HepG2 (cell line): Measurements from ENCODE around the gene AGBL3. TPM values are rescaled to one million over a fixed set of nuclear protein-coding genes. Genes with fewer than 3 reads are reported as not detected.
A peak's percentile ranks its signal among the peaks of the same experiment; 100 is the strongest.

Experiments
- ARHGAP35 ChIP-seq: sonication (generic); formaldehyde crosslinking; IDR thresholded peaks from 2 replicates; pipeline ENCODE4 v1.9.0; 2022; ENCODE audit warnings: mild to moderate bottlenecking, inconsistent platforms, moderate library complexity, missing genetic modification reagents, borderline replicate concordance
- CERS6 ChIP-seq: sonication (generic); formaldehyde crosslinking; IDR thresholded peaks from 2 replicates; pipeline ENCODE4 v1.5.0; 2020; ENCODE audit warnings: missing genetic modification reagents
- FOXM1 ChIP-seq: sonication (generic); formaldehyde crosslinking; IDR thresholded peaks from 2 replicates; pipeline ENCODE4 v1.5.0; 2020; ENCODE audit warnings: missing genetic modification reagents
- HOXA9 ChIP-seq: sonication (generic); formaldehyde crosslinking; IDR thresholded peaks from 2 replicates; pipeline ENCODE4 v1.8.1; 2022; ENCODE audit warnings: missing genetic modification reagents, mild to moderate bottlenecking, moderate library complexity, borderline replicate concordance
- IRF9 ChIP-seq: sonication (generic); formaldehyde crosslinking; IDR thresholded peaks from 2 replicates; pipeline ENCODE4 v1.8.0; 2022; ENCODE audit warnings: missing genetic modification reagents, mild to moderate bottlenecking, borderline replicate concordance
- MED8 ChIP-seq: sonication (generic); formaldehyde crosslinking; IDR thresholded peaks from 2 replicates; pipeline ENCODE4 v1.8.1; 2023; ENCODE audit warnings: mild to moderate bottlenecking, missing genetic modification reagents; ENCODE audit not compliant: insufficient replicate concordance
- MXD4 ChIP-seq: IDR thresholded peaks from 2 replicates; pipeline ENCODE4 v1.6.1; 2016; ENCODE audit warnings: mild to moderate bottlenecking, missing biosample characterization, missing genetic modification reagents
- NRL ChIP-seq: sonication (generic); formaldehyde crosslinking; IDR thresholded peaks from 2 replicates; pipeline ENCODE4 v1.5.0; 2020; ENCODE audit warnings: missing genetic modification reagents, mild to moderate bottlenecking, moderate library complexity, borderline replicate concordance
- SCMH1 ChIP-seq: sonication (generic); formaldehyde crosslinking; IDR thresholded peaks from 2 replicates; pipeline ENCODE4 v1.9.0; 2021; ENCODE audit warnings: missing genetic modification reagents, mild to moderate bottlenecking, borderline replicate concordance
- SMAD1 ChIP-seq: sonication (generic); formaldehyde crosslinking; IDR thresholded peaks from 2 replicates; pipeline ENCODE4 v1.4.0; 2020; ENCODE audit warnings: missing genetic modification reagents, low read depth, mild to moderate bottlenecking, borderline replicate concordance
- YEATS2 ChIP-seq: sonication (generic); formaldehyde crosslinking; IDR thresholded peaks from 2 replicates; pipeline ENCODE4 v1.4.0; 2020; ENCODE audit warnings: missing genetic modification reagents, borderline replicate concordance
- ZNF318 ChIP-seq: sonication (generic); formaldehyde crosslinking; IDR thresholded peaks from 2 replicates; pipeline ENCODE4 v1.4.0; 2020; ENCODE audit warnings: mild to moderate bottlenecking, missing genetic modification reagents
- ZNF367 ChIP-seq: sonication (generic); formaldehyde crosslinking; IDR thresholded peaks from 2 replicates; pipeline ENCODE4 v1.4.0; 2020; ENCODE audit warnings: missing genetic modification reagents, borderline replicate concordance
- ZNF577 ChIP-seq: sonication (generic); formaldehyde crosslinking; IDR thresholded peaks from 2 replicates; pipeline ENCODE4 v1.4.0; 2020; ENCODE audit warnings: mild to moderate bottlenecking, low read depth, missing genetic modification reagents, borderline replicate concordance
- ZNF644 ChIP-seq: IDR thresholded peaks from 2 replicates; pipeline ENCODE4 v1.6.1; 2016; ENCODE audit warnings: low read depth
- ZSCAN29 ChIP-seq: sonication (generic); formaldehyde crosslinking; conservative IDR thresholded peaks from 2 replicates; pipeline ENCODE4 v1.4.0; 2020; ENCODE audit warnings: mild to moderate bottlenecking, missing genetic modification reagents
- polyA plus RNA-seq, 8 experiments: library from polyadenylated mRNA; depleted of rRNA in 3 of 8; stranded (reverse) in 7 of 8; unstranded in 1 of 8; fragments of >200 nt; fragmentation: Illumina TruSeq in 4 of 8; extraction: Trizol in 4 of 8; gene quantifications; 2 replicates each; pipeline versions ENCODE4 v1.2.1 to v1.2.3, GENCODE V29; 2011 to 2016; ENCODE audit warnings: low read depth in 4 of 8, missing spikeins in 1 of 8, mixed read lengths in 1 of 8; ENCODE audit not compliant: insufficient read depth in 1 of 8
- total RNA-seq, 5 experiments: library from RNA; depleted of rRNA; stranded (reverse); fragments of >200 nt; fragmentation: Illumina TruSeq; extraction: Trizol; gene quantifications; 2 replicates each; pipeline ENCODE4 v1.2.3, GENCODE V29; 2016; ENCODE audit warnings: low read depth in 1 of 5

AGBL3 gene
- total and polyA plus RNA-seq, 2 of the 13 experiments (the other 11 are each of a cell fraction or from before 2014, with no cell fraction given): 2.2 to 7.2 TPM

- TF ChIP-seq ZNF367 (CRISPR knock-in tag) (0 out of 2 replicates have a peak, but pooled peaks have one; percentile 56), IRF9 (CRISPR knock-in tag) (0 out of 2 replicates have a peak, but pooled peaks have one; percentile 34), ZNF644 (CRISPR knock-in tag) (no peak), SCMH1 (no peak), CERS6 (no peak), ARHGAP35 (CRISPR knock-in tag) (peak; percentile 66; the same call in 1 of the 2 replicates), HOXA9 (CRISPR knock-in tag) (peak; percentile 81), SMAD1 (CRISPR knock-in tag) (peak; percentile 90; the same call in 1 of the 2 replicates), MXD4 (CRISPR knock-in tag) (peak; percentile 55), ZSCAN29 (CRISPR knock-in tag) (peak; percentile 92), ZNF318 (peak; percentile 23; the same call in 1 of the 2 replicates), YEATS2 (CRISPR knock-in tag) (peak; percentile 87), FOXM1 (CRISPR knock-in tag) (no peak), NRL (CRISPR knock-in tag) (0 out of 2 replicates have a peak, but pooled peaks have one; percentile 73), ZNF577 (CRISPR knock-in tag) (no peak), MED8 (peak; percentile 88)
Measured at GRCh38 chr7:135170274-135170997, 184.1 kb downstream of the AGBL3 start, which contains the start of gene CYREN (continued).
